HepG2 (cell line): ENCODE measurements around the gene PPP3CB.

Source experiments
- ZNF567 ChIP-seq: sonication (generic); formaldehyde crosslinking; IDR thresholded peaks from 2 replicates; pipeline ENCODE4 v1.8.1; 2023; ENCODE audit warnings: mild to moderate bottlenecking, missing genetic modification reagents, borderline replicate concordance
- TF ChIP-seq, protein P1 (sequence below), 2 experiments: IDR thresholded peaks; 2 replicates each; pipeline ENCODE4 v1.6.1; 2011 to 2012; ENCODE audit warnings: low read length in 2 of 2, borderline replicate concordance in 1 of 2, low read depth in 1 of 2, mild to moderate bottlenecking in 1 of 2, moderate library complexity in 1 of 2
- TF ChIP-seq, protein P2 (sequence below): sonication (generic); formaldehyde crosslinking; IDR thresholded peaks from 2 replicates; pipeline ENCODE4 v1.4.0; 2020; ENCODE audit warnings: missing genetic modification reagents

DNA sequence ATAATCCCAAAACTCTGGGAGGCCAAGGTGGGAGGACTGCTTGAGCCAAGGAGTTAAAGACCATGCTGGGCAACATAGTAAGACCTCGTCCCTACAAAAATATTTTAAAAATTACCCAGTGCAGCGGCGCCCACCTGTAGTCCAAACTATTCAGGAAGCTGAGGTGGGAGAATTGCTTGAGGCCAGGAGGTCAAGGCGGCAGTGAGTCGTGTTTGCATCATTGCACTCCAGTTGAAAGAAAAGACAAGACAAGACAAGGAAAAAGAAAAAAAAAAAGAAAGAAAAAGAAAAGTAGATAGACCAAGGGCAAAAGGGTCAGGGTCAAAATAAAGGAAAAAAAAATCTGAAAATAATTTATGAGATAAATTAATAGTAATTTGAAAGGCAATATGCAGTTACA lies 87.8 kb downstream of the PPP3CB start:
- no peak for TF ChIP-seq ZNF567 (CRISPR knock-in tag)
- TF ChIP-seq, protein P1, sequence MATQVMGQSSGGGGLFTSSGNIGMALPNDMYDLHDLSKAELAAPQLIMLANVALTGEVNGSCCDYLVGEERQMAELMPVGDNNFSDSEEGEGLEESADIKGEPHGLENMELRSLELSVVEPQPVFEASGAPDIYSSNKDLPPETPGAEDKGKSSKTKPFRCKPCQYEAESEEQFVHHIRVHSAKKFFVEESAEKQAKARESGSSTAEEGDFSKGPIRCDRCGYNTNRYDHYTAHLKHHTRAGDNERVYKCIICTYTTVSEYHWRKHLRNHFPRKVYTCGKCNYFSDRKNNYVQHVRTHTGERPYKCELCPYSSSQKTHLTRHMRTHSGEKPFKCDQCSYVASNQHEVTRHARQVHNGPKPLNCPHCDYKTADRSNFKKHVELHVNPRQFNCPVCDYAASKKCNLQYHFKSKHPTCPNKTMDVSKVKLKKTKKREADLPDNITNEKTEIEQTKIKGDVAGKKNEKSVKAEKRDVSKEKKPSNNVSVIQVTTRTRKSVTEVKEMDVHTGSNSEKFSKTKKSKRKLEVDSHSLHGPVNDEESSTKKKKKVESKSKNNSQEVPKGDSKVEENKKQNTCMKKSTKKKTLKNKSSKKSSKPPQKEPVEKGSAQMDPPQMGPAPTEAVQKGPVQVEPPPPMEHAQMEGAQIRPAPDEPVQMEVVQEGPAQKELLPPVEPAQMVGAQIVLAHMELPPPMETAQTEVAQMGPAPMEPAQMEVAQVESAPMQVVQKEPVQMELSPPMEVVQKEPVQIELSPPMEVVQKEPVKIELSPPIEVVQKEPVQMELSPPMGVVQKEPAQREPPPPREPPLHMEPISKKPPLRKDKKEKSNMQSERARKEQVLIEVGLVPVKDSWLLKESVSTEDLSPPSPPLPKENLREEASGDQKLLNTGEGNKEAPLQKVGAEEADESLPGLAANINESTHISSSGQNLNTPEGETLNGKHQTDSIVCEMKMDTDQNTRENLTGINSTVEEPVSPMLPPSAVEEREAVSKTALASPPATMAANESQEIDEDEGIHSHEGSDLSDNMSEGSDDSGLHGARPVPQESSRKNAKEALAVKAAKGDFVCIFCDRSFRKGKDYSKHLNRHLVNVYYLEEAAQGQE (IDR thresholded peaks at IDR 0.05; ENCODE audit: borderline replicate concordance in 1 of 2, low read depth in 1 of 2, low read length in 2 of 2) = no peak
- TF ChIP-seq, protein P2, sequence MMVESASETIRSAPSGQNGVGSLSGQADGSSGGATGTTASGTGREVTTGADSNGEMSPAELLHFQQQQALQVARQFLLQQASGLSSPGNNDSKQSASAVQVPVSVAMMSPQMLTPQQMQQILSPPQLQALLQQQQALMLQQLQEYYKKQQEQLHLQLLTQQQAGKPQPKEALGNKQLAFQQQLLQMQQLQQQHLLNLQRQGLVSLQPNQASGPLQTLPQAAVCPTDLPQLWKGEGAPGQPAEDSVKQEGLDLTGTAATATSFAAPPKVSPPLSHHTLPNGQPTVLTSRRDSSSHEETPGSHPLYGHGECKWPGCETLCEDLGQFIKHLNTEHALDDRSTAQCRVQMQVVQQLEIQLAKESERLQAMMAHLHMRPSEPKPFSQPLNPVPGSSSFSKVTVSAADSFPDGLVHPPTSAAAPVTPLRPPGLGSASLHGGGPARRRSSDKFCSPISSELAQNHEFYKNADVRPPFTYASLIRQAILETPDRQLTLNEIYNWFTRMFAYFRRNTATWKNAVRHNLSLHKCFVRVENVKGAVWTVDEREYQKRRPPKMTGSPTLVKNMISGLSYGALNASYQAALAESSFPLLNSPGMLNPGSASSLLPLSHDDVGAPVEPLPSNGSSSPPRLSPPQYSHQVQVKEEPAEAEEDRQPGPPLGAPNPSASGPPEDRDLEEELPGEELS = no peak
